Keratinocyte (primary cell): ENCODE measurements around the gene CBX8. TPM values are rescaled to one million over a fixed set of nuclear protein-coding genes. Genes with fewer than 3 reads are reported as not detected.

Experiments used
- DNase-seq: peaks from one replicate; pipeline ENCODE4 v3.0.0-alpha.2; 2011; ENCODE audit warnings: low read depth, missing footprints, low spot score
- FAIRE-seq: peaks from 2 replicates; lab custom pipeline; 2011; peaks lifted over from hg19 to GRCh38; lab: Jason Lieb, UNC
- H2AFZ ChIP-seq: 2 replicates; pipeline ENCODE4 v1.6.0; 2012; ENCODE audit warnings: low read length, control low read depth, inconsistent platforms; ENCODE audit not compliant: control insufficient read depth
- H3K27ac ChIP-seq: 2 replicates; pipeline ENCODE4 v1.5.1; 2011; ENCODE audit warnings: low read length; ENCODE audit not compliant: control insufficient read depth, insufficient read depth
- H3K27me3 ChIP-seq: 3 replicates; pipeline ENCODE4 v1.6.0; 2011; ENCODE audit warnings: low read length; ENCODE audit not compliant: control insufficient read depth, insufficient read depth; ENCODE audit errors: extremely low read depth
- H3K36me3 ChIP-seq, 2 experiments: 2 replicates in 1 of 2; 3 replicates in 1 of 2; pipeline ENCODE4 v1.5.1; 2011; ENCODE audit warnings: low read length in 2 of 2, mild to moderate bottlenecking in 1 of 2; ENCODE audit not compliant: control insufficient read depth in 2 of 2, insufficient read depth in 2 of 2; ENCODE audit errors: extremely low read depth in 1 of 2
- H3K4me1 ChIP-seq: 3 replicates; pipeline ENCODE4 v1.5.1; 2011; ENCODE audit warnings: low read length; ENCODE audit not compliant: control insufficient read depth, insufficient read depth; ENCODE audit errors: extremely low read depth
- H3K4me2 ChIP-seq: 3 replicates; pipeline ENCODE4 v1.6.0; 2011; ENCODE audit warnings: low read depth, low read length; ENCODE audit not compliant: control insufficient read depth, insufficient read depth; ENCODE audit errors: extremely low read depth
- H3K4me3 ChIP-seq, 3 experiments: fragments of 200-600 bp in 1 of 3; sonication (generic) in 1 of 3; 2 replicates in 2 of 3; 3 replicates in 1 of 3; pipeline ENCODE4 v1.5.1; 2011 to 2016; ENCODE audit warnings: low read length in 3 of 3, mild to moderate bottlenecking in 3 of 3, control low read depth in 2 of 3, inconsistent platforms in 1 of 3, low read depth in 1 of 3, mixed read lengths in 1 of 3, mixed run types in 1 of 3, moderate library complexity in 1 of 3; ENCODE audit not compliant: control insufficient read depth in 2 of 3, insufficient read depth in 2 of 3; ENCODE audit errors: extremely low read depth in 1 of 3
- H3K79me2 ChIP-seq: 2 replicates; pipeline ENCODE4 v1.6.0; 2012; ENCODE audit warnings: low read length; ENCODE audit not compliant: control insufficient read depth, insufficient read depth
- H3K9ac ChIP-seq: 3 replicates; pipeline ENCODE4 v1.6.0; 2011; ENCODE audit warnings: low read length; ENCODE audit not compliant: control insufficient read depth, insufficient read depth; ENCODE audit errors: extremely low read depth
- H3K9me1 ChIP-seq: 3 replicates; pipeline ENCODE4 v1.6.0; 2011; ENCODE audit warnings: low read length; ENCODE audit not compliant: control insufficient read depth, insufficient read depth; ENCODE audit errors: extremely low read depth
- H3K9me3 ChIP-seq: 2 replicates; pipeline ENCODE4 v1.5.1; 2012; ENCODE audit warnings: low read depth, low read length; ENCODE audit not compliant: control insufficient read depth
- H4K20me1 ChIP-seq: 3 replicates; pipeline ENCODE4 v1.6.0; 2011; ENCODE audit warnings: low read length; ENCODE audit not compliant: control insufficient read depth, insufficient read depth; ENCODE audit errors: extremely low read depth
- CTCF ChIP-seq, 3 experiments: IDR thresholded peaks in 1 of 3; conservative IDR thresholded peaks in 1 of 3; optimal IDR thresholded peaks in 1 of 3; 2 replicates in 2 of 3; 3 replicates in 1 of 3; pipeline versions ENCODE3 to v1.5.1; 2011; ENCODE audit warnings: low read length in 3 of 3, mild to moderate bottlenecking in 3 of 3, moderate library complexity in 2 of 3, control low read depth in 1 of 3, inconsistent platforms in 1 of 3; ENCODE audit not compliant: insufficient read depth in 2 of 3; ENCODE audit errors: extremely low read depth in 1 of 3
- EZH2 ChIP-seq: IDR thresholded peaks from one replicate; pipeline ENCODE4 v1.6.1; 2012; ENCODE audit warnings: inconsistent platforms, mild to moderate bottlenecking, low read length, moderate library complexity
- dilution Hi-C: fragments of 300-500 bp; cut with MboI; formaldehyde crosslinking; loops from one replicate; pipeline ENCODE4 v1.7.0; 2020; ENCODE audit warnings: low sequenced_read_pairs; ENCODE audit not compliant: extremely low pct_ligation_motif_present
- polyA plus RNA-seq, 5 experiments: library from polyadenylated mRNA; depleted of rRNA in 3 of 5; stranded (reverse) in 3 of 5; stranded (forward) in 1 of 5; unstranded in 1 of 5; fragments of >200 nt; gene quantifications; 1 replicate in 1 of 5; 2 replicates in 3 of 5; 3 replicates in 1 of 5; pipeline versions ENCODE4 v1.2.1 to v1.2.3, GENCODE V29; 2011 to 2012; ENCODE audit warnings: missing spikeins in 2 of 5, low read depth in 1 of 5, low replicate concordance in 1 of 5

The CBX8 gene
- polyA plus RNA-seq, 1 donor (not counting 4 experiments of a cell fraction or from before 2014, with no cell fraction given) = 0.49 TPM

GRCh38 chr17:79840989-79841286 lies 44.1 kb upstream of the CBX8 start:
- H3K9ac ChIP-seq = no peak overlapping the region
- no peak for FAIRE-seq
- H3K4me3 ChIP-seq = no peak overlapping the region
- no peak for DNase-seq
- H4K20me1 ChIP-seq = peaks cover 3% of the 10 kb centered on the region
- H2AFZ ChIP-seq = no peak overlapping the region
- H3K79me2 ChIP-seq = peaks cover 7% of the 10 kb centered on the region
- H3K27me3 ChIP-seq = peaks cover 46% of the 10 kb centered on the region
- TF ChIP-seq CTCF (optimal IDR thresholded peaks at IDR 0.05 in 1 of 3, IDR thresholded peaks at IDR 0.05 in 1 of 3, conservative IDR thresholded peaks at IDR 0.05 in 1 of 3; ENCODE audit: extremely low read depth in 1 of 3, insufficient read depth in 2 of 3, low read length in 3 of 3) (no peak), EZH2 (no peak)
- no peaks in the 10 kb centered on the region for H3K9me1 ChIP-seq
- no peaks in the 10 kb centered on the region for H3K9me3 ChIP-seq
- dilution Hi-C loops = no loop called here
- no peak overlapping the region for H3K4me2 ChIP-seq
- H3K36me3 ChIP-seq = no peaks in the 10 kb centered on the region
- H3K27ac ChIP-seq = no peak overlapping the region
- peaks cover 40% of the 10 kb centered on the region for H3K4me1 ChIP-seq

- DNase-seq (no peak), FAIRE-seq (no peak)
- Histone ChIP-seq H3K9me3 (no peaks in the 10 kb centered on the region), H3K9me1 (no peaks in the 10 kb centered on the region), H3K27me3 (peaks cover 46% of the 10 kb centered on the region), H3K4me3 (peak overlapping the region in 1 of 3 experiments; percentile 34), H4K20me1 (peaks cover 3% of the 10 kb centered on the region), H3K79me2 (peaks cover 7% of the 10 kb centered on the region), H3K27ac (no peak overlapping the region), H3K4me2 (peak overlapping the region; percentile 56), H3K4me1 (peaks cover 39% of the 10 kb centered on the region), H3K9ac (peak overlapping the region; percentile 60), H3K36me3 (no peaks in the 10 kb centered on the region), H2AFZ (no peak overlapping the region)
- TF ChIP-seq EZH2 = peak; percentile 62
- TF ChIP-seq CTCF (optimal IDR thresholded peaks at IDR 0.05 in 1 of 3, IDR thresholded peaks at IDR 0.05 in 1 of 3, conservative IDR thresholded peaks at IDR 0.05 in 1 of 3; ENCODE audit: extremely low read depth in 1 of 3, insufficient read depth in 2 of 3, low read length in 3 of 3) = peak in 2 of 3 experiments; percentile 20 to 45
- dilution Hi-C loops = no loop called here
Observed at GRCh38 chr17:79840269-79840988, 43.6 kb upstream of the CBX8 start.
